Measurements from ENCODE around the gene ZCCHC2.

ZCCHC2 gene

DNA sequence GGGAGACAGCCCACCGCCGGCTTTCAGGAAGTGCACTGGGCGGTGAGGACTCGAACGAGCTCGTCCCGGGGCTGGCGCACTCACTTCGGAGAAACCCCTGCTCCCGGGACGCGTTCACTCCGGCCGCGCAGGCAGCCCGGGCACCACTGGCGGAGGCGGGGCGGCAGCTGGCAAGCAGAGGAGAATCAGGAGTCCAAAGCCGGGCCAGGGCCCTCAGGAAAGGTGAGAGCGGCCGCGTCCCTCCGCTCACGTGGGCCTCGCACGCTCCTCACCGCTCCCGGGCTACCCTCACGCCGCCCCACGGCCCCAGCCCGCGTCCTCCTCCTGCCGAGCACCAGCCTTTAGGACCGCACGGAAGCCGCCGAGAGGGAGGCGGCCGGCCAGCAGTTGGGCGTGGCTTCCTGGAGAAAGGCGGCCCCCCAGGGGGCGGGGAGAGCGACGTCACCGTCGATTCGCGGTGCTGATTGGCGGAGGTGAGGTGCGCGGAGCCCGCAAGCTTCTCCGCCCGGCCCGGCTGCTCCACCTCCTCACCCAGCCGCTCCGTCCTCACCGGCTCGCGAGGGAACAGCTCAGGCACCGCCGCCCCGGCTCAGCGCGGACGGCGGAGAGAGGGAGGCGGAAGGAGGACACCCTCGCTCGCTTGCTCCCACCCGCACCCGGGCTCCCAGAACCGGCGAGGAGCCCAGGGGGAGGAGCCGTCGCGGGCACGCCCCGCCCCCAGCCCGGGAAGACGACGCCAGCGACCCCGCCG lies at the start of gene ZCCHC2:
Gene ZCCHC2 (plus strand): TSS at position 522 of the 751 bp plus-strand sequence. CDS start 400 bp downstream, outside the sequence.
- DNase-seq (ENCODE audit: extremely low spot score), result peak; percentile 85
- POLR2A ChIA-PET, result interaction anchor here (0.9 to 1.4 kb wide), 3 partner anchors 26 to 102 kb away, joined by 3 read pairs; no protein-coding TSS in a partner anchor

GRCh38 chr18:62479574-62479973 lies 43.3 kb upstream of the ZCCHC2 start:
- ChIA-PET CTCF (no interaction called here), POLR2A (no interaction called here)
- no peak for DNase-seq (ENCODE audit: extremely low spot score)
- no peak for TF ChIP-seq SUZ12 (IDR thresholded peaks at IDR 0.05)
- no peak for TF ChIP-seq LEF1 (IDR thresholded peaks at IDR 0.05; ENCODE audit: borderline replicate concordance)
- TF ChIP-seq PKNOX1 (IDR thresholded peaks at IDR 0.05), result no peak
- TF ChIP-seq SP1 (IDR thresholded peaks at IDR 0.05), result no peak
- TF ChIP-seq ZNF384 (IDR thresholded peaks at IDR 0.05), result no peak
- TF ChIP-seq ELF4 (IDR thresholded peaks at IDR 0.05), result no peak
- TF ChIP-seq L3MBTL2 (conservative IDR thresholded peaks at IDR 0.05), result no peak
- no peak for TF ChIP-seq FOXA1 (IDR thresholded peaks at IDR 0.05)
- no peak for TF ChIP-seq BHLHE40 (IDR thresholded peaks at IDR 0.05; ENCODE audit: borderline replicate concordance)
- no peak for TF ChIP-seq HDGF (IDR thresholded peaks at IDR 0.05; ENCODE audit: borderline replicate concordance)
- TF ChIP-seq NFRKB (IDR thresholded peaks at IDR 0.05), result no peak
- no peak for TF ChIP-seq FOXM1 (IDR thresholded peaks at IDR 0.05; ENCODE audit: borderline replicate concordance)
- no peak for TF ChIP-seq TARDBP (IDR thresholded peaks at IDR 0.05)
- TF ChIP-seq ARNT (IDR thresholded peaks at IDR 0.05), result no peak
- TF ChIP-seq FOXK2 (IDR thresholded peaks at IDR 0.05), result no peak
- TF ChIP-seq CTBP1 (IDR thresholded peaks at IDR 0.05; ENCODE audit: borderline replicate concordance), result no peak

More for the DNA sequence above, at the start of gene ZCCHC2:
- CTCF ChIA-PET, result interaction anchor here (0.7 to 1.2 kb wide), 2 partner anchors 97 to 494 kb away, joined by 3 read pairs; no protein-coding TSS in a partner anchor
- TF ChIP-seq FOXM1 (IDR thresholded peaks at IDR 0.05; ENCODE audit: borderline replicate concordance), result peak; percentile 80
- TF ChIP-seq PKNOX1 (IDR thresholded peaks at IDR 0.05), result peak; percentile 36; the same call in 1 of the 2 replicates
- no peak for TF ChIP-seq NFRKB (IDR thresholded peaks at IDR 0.05)
- peak; percentile 8; the same call in 1 of the 2 replicates for TF ChIP-seq TARDBP (IDR thresholded peaks at IDR 0.05)

DNA sequence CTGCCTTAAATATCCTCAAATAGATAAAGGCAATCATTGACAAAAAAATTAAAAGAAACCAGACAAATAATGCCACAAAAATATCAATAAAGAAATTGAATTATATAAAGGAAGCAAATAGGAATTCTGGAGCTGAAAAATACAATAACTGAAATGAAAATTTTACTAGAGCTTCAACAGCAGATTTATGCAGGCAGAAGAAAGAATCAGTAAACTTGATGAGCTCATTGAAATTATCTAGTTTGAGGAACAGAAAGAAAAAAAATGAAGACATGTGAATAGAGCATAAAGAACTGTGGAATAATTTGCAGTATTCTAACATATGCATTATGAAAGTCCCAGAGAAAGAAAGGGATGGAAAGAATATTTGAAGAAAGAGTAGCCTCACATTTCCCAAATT lies 41.9 kb upstream of the ZCCHC2 start:
- CTCF ChIA-PET, result no interaction called here
- no peak for DNase-seq (ENCODE audit: extremely low spot score)
- TF ChIP-seq PKNOX1 (IDR thresholded peaks at IDR 0.05) (no peak), CTBP1 (IDR thresholded peaks at IDR 0.05; ENCODE audit: borderline replicate concordance) (no peak), L3MBTL2 (conservative IDR thresholded peaks at IDR 0.05) (no peak), TARDBP (IDR thresholded peaks at IDR 0.05) (no peak), FOXA1 (IDR thresholded peaks at IDR 0.05) (no peak), SUZ12 (IDR thresholded peaks at IDR 0.05) (no peak), ZNF384 (IDR thresholded peaks at IDR 0.05) (no peak), FOXM1 (IDR thresholded peaks at IDR 0.05; ENCODE audit: borderline replicate concordance) (no peak), NFRKB (IDR thresholded peaks at IDR 0.05) (no peak), BHLHE40 (IDR thresholded peaks at IDR 0.05; ENCODE audit: borderline replicate concordance) (no peak), ARNT (IDR thresholded peaks at IDR 0.05) (no peak), FOXK2 (IDR thresholded peaks at IDR 0.05) (no peak), ELF4 (IDR thresholded peaks at IDR 0.05) (no peak), HDGF (IDR thresholded peaks at IDR 0.05; ENCODE audit: borderline replicate concordance) (no peak), LEF1 (IDR thresholded peaks at IDR 0.05; ENCODE audit: borderline replicate concordance) (no peak), SP1 (IDR thresholded peaks at IDR 0.05) (no peak)
- POLR2A ChIA-PET, result no interaction called here

GRCh38 chr18:62484941-62485340 lies 37.9 kb upstream of the ZCCHC2 start:
- POLR2A ChIA-PET, result no interaction called here
- CTCF ChIA-PET, result no interaction called here
- TF ChIP-seq HDGF (IDR thresholded peaks at IDR 0.05; ENCODE audit: borderline replicate concordance), result no peak
- TF ChIP-seq ZNF384 (IDR thresholded peaks at IDR 0.05), result no peak
- no peak for TF ChIP-seq FOXM1 (IDR thresholded peaks at IDR 0.05; ENCODE audit: borderline replicate concordance)
- no peak for TF ChIP-seq SUZ12 (IDR thresholded peaks at IDR 0.05)
- no peak for TF ChIP-seq NFRKB (IDR thresholded peaks at IDR 0.05)
- TF ChIP-seq ARNT (IDR thresholded peaks at IDR 0.05), result no peak
- TF ChIP-seq BHLHE40 (IDR thresholded peaks at IDR 0.05; ENCODE audit: borderline replicate concordance), result no peak
- no peak for TF ChIP-seq ELF4 (IDR thresholded peaks at IDR 0.05)
- no peak for TF ChIP-seq LEF1 (IDR thresholded peaks at IDR 0.05; ENCODE audit: borderline replicate concordance)
- TF ChIP-seq CTBP1 (IDR thresholded peaks at IDR 0.05; ENCODE audit: borderline replicate concordance), result no peak
- no peak for TF ChIP-seq TARDBP (IDR thresholded peaks at IDR 0.05)
- no peak for TF ChIP-seq PKNOX1 (IDR thresholded peaks at IDR 0.05)
- no peak for TF ChIP-seq L3MBTL2 (conservative IDR thresholded peaks at IDR 0.05)
- no peak for TF ChIP-seq FOXK2 (IDR thresholded peaks at IDR 0.05)
- no peak for TF ChIP-seq SP1 (IDR thresholded peaks at IDR 0.05)
- no peak for TF ChIP-seq FOXA1 (IDR thresholded peaks at IDR 0.05)
- no peak for DNase-seq (ENCODE audit: extremely low spot score)

DNA sequence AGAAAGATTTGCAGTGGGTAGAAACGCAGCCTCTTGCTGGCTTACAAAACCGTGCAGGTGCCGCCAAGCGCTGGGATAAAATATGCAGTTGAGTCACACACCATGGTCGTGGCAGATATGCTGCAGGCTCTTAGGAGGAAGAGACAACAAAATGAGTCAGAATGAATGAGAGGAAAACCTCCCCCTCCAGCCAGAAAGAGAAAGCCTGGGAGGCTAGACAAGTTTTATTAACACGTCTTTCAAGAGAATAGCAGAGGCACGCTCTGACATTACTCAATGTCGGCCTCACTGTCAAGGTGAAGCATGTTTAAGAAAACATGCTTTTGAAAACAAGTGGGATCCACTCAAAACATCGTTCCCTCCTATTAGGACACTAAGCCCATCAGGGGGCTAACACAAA lies 37.1 kb upstream of the ZCCHC2 start:
- ChIA-PET POLR2A (no interaction called here), CTCF (no interaction called here)
- DNase-seq (ENCODE audit: extremely low spot score), result no peak
- TF ChIP-seq FOXA1 (IDR thresholded peaks at IDR 0.05) (no peak), HDGF (IDR thresholded peaks at IDR 0.05; ENCODE audit: borderline replicate concordance) (no peak), LEF1 (IDR thresholded peaks at IDR 0.05; ENCODE audit: borderline replicate concordance) (no peak), FOXK2 (IDR thresholded peaks at IDR 0.05) (no peak), BHLHE40 (IDR thresholded peaks at IDR 0.05; ENCODE audit: borderline replicate concordance) (no peak), FOXM1 (IDR thresholded peaks at IDR 0.05; ENCODE audit: borderline replicate concordance) (no peak), ELF4 (IDR thresholded peaks at IDR 0.05) (no peak), PKNOX1 (IDR thresholded peaks at IDR 0.05) (no peak), SP1 (IDR thresholded peaks at IDR 0.05) (no peak), NFRKB (IDR thresholded peaks at IDR 0.05) (no peak), ZNF384 (IDR thresholded peaks at IDR 0.05) (no peak)
